GM10266 (cell line): ENCODE measurements around the gene CFAP69.

Experiments used
- DNase-seq: peaks from one replicate; pipeline ENCODE4 v3.0.0; 2012; ENCODE audit errors: extremely low spot score
- CTCF ChIP-seq: IDR thresholded peaks from 2 replicates; pipeline ENCODE4 v1.5.1; 2012; ENCODE audit warnings: mild to moderate bottlenecking, low read depth; ENCODE audit not compliant: control insufficient read depth, insufficient read depth; ENCODE audit errors: missing control alignments

Gene CFAP69

GRCh38 chr7:90256778-90257177, 11.8 kb downstream of the CFAP69 start:
- TF ChIP-seq CTCF: no peak
- no peak for DNase-seq

GRCh38 chr7:90261441-90261840, 16.5 kb downstream of the CFAP69 start:
- TF ChIP-seq CTCF: no peak
- DNase-seq: no peak

GRCh38 chr7:90262438-90262837, 17.5 kb downstream of the CFAP69 start:
- peak; percentile 36 for DNase-seq

GRCh38 chr7:90266808-90267207, 21.8 kb downstream of the CFAP69 start:
- TF ChIP-seq CTCF: no peak
- DNase-seq: no peak

More at GRCh38 chr7:90262438-90262837, 17.5 kb downstream of the CFAP69 start:
- no peak for TF ChIP-seq CTCF

GRCh38 chr7:90267263-90267858, 22.4 kb downstream of the CFAP69 start:
- no peak for DNase-seq
- TF ChIP-seq CTCF: no peak

GRCh38 chr7:90269163-90269562, 24.2 kb downstream of the CFAP69 start:
- no peak for DNase-seq
- no peak for TF ChIP-seq CTCF

GRCh38 chr7:90270431-90271178, 25.6 kb downstream of the CFAP69 start:
- DNase-seq: no peak
- TF ChIP-seq CTCF: no peak
